SK-N-SH treated with all-trans-retinoic acid at 6 μM for 48 hours (cell line): ENCODE measurements around the gene BOD1L1.

Experiments used
- ATAC-seq: fragments of 200-7000 bp; cut with Tn5 transposase; 3 replicates; pipeline ENCODE4 v1.9.1; 2020; ENCODE audit warnings: mild to moderate bottlenecking, moderate library complexity
- ARNTL ChIP-seq: fragments of 450-650 bp; formaldehyde crosslinking; IDR thresholded peaks from 2 replicates; pipeline ENCODE4 v1.5.0; 2020; ENCODE audit warnings: low read depth, mild to moderate bottlenecking, moderate library complexity, borderline replicate concordance
- CSDC2 ChIP-seq: fragments of 250-450 bp; sonication (Bioruptor Pico); IDR thresholded peaks from 2 replicates; pipeline ENCODE4 v1.5.0; 2020; ENCODE audit warnings: mild to moderate bottlenecking, moderate library complexity
- CSRNP3 ChIP-seq: fragments of 250-450 bp; sonication (Bioruptor Pico); IDR thresholded peaks from 2 replicates; pipeline ENCODE4 v1.5.1; 2021; ENCODE audit warnings: mild to moderate bottlenecking, moderate library complexity
- GLIS3 ChIP-seq: fragments of 250-450 bp; sonication (Bioruptor Pico); IDR thresholded peaks from 2 replicates; pipeline ENCODE4 v1.5.0; 2020; ENCODE audit warnings: mild to moderate bottlenecking, moderate library complexity
- ISL1 ChIP-seq: fragments of 250-450 bp; sonication (Bioruptor Pico); IDR thresholded peaks from 2 replicates; pipeline ENCODE4 v2.1.2; 2022; ENCODE audit warnings: mild to moderate bottlenecking, moderate library complexity
- PPARA ChIP-seq: fragments of 250-450 bp; sonication (Bioruptor Pico); IDR thresholded peaks from 2 replicates; pipeline ENCODE4 v1.5.0; 2020; ENCODE audit warnings: mild to moderate bottlenecking, borderline replicate concordance
- RARB ChIP-seq: fragments of 250-450 bp; sonication (Bioruptor Pico); IDR thresholded peaks from 2 replicates; pipeline ENCODE4 v1.8.0; 2021; ENCODE audit warnings: mild to moderate bottlenecking, moderate library complexity
- SNAI2 ChIP-seq: fragments of 250-450 bp; sonication (Bioruptor Pico); IDR thresholded peaks from 2 replicates; pipeline ENCODE4 v1.5.0; 2020; ENCODE audit warnings: mild to moderate bottlenecking, moderate library complexity
- TCF4 ChIP-seq: fragments of 250-450 bp; sonication (Bioruptor Pico); IDR thresholded peaks from 2 replicates; pipeline ENCODE4 v1.8.0; 2021; ENCODE audit warnings: mild to moderate bottlenecking, moderate library complexity, borderline replicate concordance
- TSHZ2 ChIP-seq: fragments of 250-450 bp; sonication (Bioruptor Pico); IDR thresholded peaks from 2 replicates; pipeline ENCODE4 v1.5.0; 2020; ENCODE audit warnings: mild to moderate bottlenecking, moderate library complexity
- ZC3H10 ChIP-seq: fragments of 250-450 bp; sonication (Bioruptor Pico); IDR thresholded peaks from 2 replicates; pipeline ENCODE4 v1.5.1; 2021; ENCODE audit warnings: mild to moderate bottlenecking, moderate library complexity
- ZFP3 ChIP-seq: fragments of 250-450 bp; sonication (Bioruptor Pico); IDR thresholded peaks from 2 replicates; pipeline ENCODE4 v1.5.0; 2020; ENCODE audit warnings: mild to moderate bottlenecking, moderate library complexity
- ZFP30 ChIP-seq: fragments of 450-650 bp; formaldehyde crosslinking; IDR thresholded peaks from 2 replicates; pipeline ENCODE4 v1.5.0; 2022; ENCODE audit warnings: mild to moderate bottlenecking, moderate library complexity
- ZNF565 ChIP-seq: fragments of 450-650 bp; formaldehyde crosslinking; conservative IDR thresholded peaks from 2 replicates; pipeline ENCODE4 v1.5.0; 2020; ENCODE audit warnings: low read depth, mild to moderate bottlenecking, moderate library complexity
- ZNF70 ChIP-seq: fragments of 450-650 bp; formaldehyde crosslinking; IDR thresholded peaks from 2 replicates; pipeline ENCODE4 v1.5.0; 2020; ENCODE audit warnings: mild to moderate bottlenecking, moderate library complexity
- ZNF8 ChIP-seq: fragments of 450-650 bp; formaldehyde crosslinking; IDR thresholded peaks from 2 replicates; pipeline ENCODE4 v1.5.0; 2020; ENCODE audit warnings: mild to moderate bottlenecking, moderate library complexity
- TF ChIP-seq, protein P1 (sequence below): fragments of 250-450 bp; sonication (Bioruptor Pico); IDR thresholded peaks from 2 replicates; pipeline ENCODE4 v1.8.0; 2021; ENCODE audit warnings: low read depth, mild to moderate bottlenecking, moderate library complexity, borderline replicate concordance

The BOD1L1 gene

DNA sequence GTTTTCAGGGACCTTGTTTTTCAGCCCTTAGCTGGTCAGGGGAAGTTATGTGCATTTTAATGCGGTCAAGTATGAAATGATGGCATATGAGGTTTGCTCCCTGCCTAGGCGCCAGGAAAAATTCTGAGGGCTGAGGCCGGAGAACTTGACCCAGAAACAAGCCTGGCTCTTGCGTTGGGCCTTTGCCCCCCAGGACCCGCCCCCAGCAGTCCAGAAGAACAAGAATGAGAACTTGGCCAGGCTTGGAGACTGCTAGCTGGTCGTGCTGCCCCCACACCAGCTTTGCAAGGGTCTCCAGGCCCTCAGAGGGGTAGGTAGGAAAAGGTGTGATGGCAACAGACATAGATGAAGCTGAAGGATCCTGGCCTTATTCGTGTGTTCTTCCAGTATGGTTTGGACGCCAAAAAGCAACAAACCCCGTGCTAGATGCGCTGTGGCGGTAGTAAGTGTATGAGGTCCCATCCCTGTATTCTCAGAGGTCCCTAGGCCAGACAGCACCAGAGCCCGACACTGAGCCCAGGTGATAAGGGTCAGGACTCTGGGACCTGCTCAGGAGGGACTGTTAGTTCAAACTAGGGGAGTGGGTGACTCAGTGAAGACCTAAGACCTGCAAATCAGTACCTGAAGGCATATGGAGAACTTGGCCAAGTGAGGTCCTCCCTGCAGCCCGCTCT lies 93.7 kb downstream of the BOD1L1 start:
- TF ChIP-seq ZFP3 = no peak
- no peak for TF ChIP-seq CSRNP3 (CRISPR knock-in tag)
- no peak for TF ChIP-seq ISL1 (CRISPR knock-in tag)
- TF ChIP-seq, protein P1, sequence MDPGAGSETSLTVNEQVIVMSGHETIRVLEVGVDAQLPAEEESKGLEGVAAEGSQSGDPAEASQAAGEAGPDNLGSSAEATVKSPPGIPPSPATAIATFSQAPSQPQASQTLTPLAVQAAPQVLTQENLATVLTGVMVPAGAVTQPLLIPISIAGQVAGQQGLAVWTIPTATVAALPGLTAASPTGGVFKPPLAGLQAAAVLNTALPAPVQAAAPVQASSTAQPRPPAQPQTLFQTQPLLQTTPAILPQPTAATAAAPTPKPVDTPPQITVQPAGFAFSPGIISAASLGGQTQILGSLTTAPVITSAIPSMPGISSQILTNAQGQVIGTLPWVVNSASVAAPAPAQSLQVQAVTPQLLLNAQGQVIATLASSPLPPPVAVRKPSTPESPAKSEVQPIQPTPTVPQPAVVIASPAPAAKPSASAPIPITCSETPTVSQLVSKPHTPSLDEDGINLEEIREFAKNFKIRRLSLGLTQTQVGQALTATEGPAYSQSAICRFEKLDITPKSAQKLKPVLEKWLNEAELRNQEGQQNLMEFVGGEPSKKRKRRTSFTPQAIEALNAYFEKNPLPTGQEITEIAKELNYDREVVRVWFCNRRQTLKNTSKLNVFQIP (CRISPR knock-in tag) = no peak
- no peak for ATAC-seq

DNA sequence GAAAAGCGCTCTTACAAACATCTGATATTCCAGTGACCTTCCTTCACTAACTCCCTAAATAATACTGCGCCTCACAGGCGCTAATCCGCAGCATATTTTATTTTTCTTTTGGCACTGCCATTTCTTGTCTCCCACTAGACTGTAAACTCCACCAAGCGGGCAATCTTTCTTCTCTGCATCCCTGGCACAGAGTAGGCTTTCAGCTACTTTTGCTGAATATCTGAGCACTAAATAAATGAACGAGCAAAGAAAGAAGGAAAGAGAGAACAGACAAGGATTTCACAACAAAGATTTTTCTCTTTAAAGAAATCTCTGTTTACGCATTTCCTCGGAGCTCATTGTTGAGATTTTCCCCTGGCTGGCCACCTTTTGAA lies 95.9 kb downstream of the BOD1L1 start:
- TF ChIP-seq SNAI2 (CRISPR knock-in tag) (no peak), TCF4 (CRISPR knock-in tag) (no peak), ZC3H10 (CRISPR knock-in tag) (no peak), ZNF8 (no peak), GLIS3 (CRISPR knock-in tag) (no peak), ZFP30 (CRISPR knock-in tag) (no peak), CSDC2 (CRISPR knock-in tag) (no peak), ZNF565 (CRISPR knock-in tag) (no peak), ARNTL (CRISPR knock-in tag) (no peak), ZNF70 (no peak), ZFP3 (no peak), ISL1 (CRISPR knock-in tag) (no peak), PPARA (CRISPR knock-in tag) (no peak)
- TF ChIP-seq, protein P1 (CRISPR knock-in tag) = no peak
- ATAC-seq = no peak

- no peak for ATAC-seq
- TF ChIP-seq CSRNP3 (CRISPR knock-in tag) = no peak
Measured at GRCh38 chr4:13530823-13531624, 96.5 kb downstream of the BOD1L1 start.

DNA sequence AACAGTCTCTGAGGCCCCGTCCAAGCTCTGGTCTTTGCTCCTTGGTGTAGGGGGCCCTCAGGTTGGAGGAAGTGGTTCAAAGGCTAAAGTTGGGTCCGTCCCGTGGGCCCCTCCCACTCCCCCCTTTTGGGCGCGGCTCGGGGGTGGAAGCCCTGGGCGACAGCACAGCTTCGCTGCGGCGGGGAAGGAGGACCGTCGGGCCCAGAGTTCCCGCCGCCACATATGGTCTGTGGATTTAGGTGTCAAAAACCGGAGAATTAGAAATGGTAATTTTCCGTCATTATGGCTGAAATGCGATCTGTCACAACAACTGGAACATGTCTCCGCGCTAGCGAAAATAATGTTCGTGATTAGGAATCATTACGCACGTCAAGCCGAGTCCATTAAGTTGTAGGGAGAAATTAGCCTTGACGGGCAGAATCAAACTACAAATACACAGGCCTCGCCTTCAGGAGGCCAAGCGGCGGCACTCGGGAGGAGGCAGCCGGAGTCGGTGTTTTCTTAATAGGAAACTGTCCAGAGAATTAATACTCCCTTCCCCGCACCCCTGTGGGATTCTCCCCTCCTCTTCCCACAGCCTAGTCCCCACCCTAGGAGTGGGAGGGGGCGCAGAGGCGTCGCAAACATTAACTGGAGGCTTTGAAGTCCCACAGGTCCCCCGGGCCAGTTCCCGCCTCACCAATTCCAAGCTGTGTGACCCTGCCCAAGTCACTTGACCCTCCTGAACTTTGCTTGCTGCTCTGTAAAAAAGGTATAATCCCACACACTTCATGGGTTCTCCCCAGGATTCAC lies 98.2 kb downstream of the BOD1L1 start:
- ATAC-seq = no peak; the same call in 2 of the 3 replicates
- TF ChIP-seq GLIS3 (CRISPR knock-in tag) = no peak
- TF ChIP-seq TCF4 (CRISPR knock-in tag) = no peak
- no peak for TF ChIP-seq ZNF8
- TF ChIP-seq TSHZ2 = no peak
- TF ChIP-seq ARNTL (CRISPR knock-in tag) = no peak
- TF ChIP-seq ZNF565 (CRISPR knock-in tag) = no peak
- no peak for TF ChIP-seq RARB (CRISPR knock-in tag)
- no peak for TF ChIP-seq ZFP30 (CRISPR knock-in tag)
- TF ChIP-seq CSRNP3 (CRISPR knock-in tag) = no peak
- TF ChIP-seq, protein P1 (CRISPR knock-in tag) = no peak
- no peak for TF ChIP-seq ZFP3
- no peak for TF ChIP-seq CSDC2 (CRISPR knock-in tag)
